Measurements from ENCODE around the gene NBPF12. TPM values are rescaled to one million over a fixed set of nuclear protein-coding genes. Genes with fewer than 3 reads are reported as not detected.
"Not testable (repeated sequence)": the region's sequence is repeated elsewhere in the genome, so short reads cannot be mapped to it uniquely, and the experiment has no call there.

Gene NBPF12
- total RNA-seq, 1 experiment from 2014 or later: 4.4 TPM

GRCh38 chr1:146986450-146986849 lies 48.3 kb downstream of the NBPF12 start:
- not testable (repeated sequence) for DNase-seq (ENCODE audit: low read depth)

- not testable (repeated sequence) for DNase-seq (ENCODE audit: low read depth)
Observed at GRCh38 chr1:146987502-146987901, 49.4 kb downstream of the NBPF12 start.

GRCh38 chr1:146989455-146989854 lies 51.3 kb downstream of the NBPF12 start:
- DNase-seq (ENCODE audit: low read depth): peak; percentile 0

- DNase-seq (ENCODE audit: low read depth): not testable (repeated sequence)
Observed at GRCh38 chr1:147008495-147008894, 70.4 kb downstream of the NBPF12 start.

- DNase-seq (ENCODE audit: low read depth): not testable (repeated sequence)
Observed at GRCh38 chr1:147026975-147027374, 88.9 kb downstream of the NBPF12 start.

- DNase-seq (ENCODE audit: low read depth): peak; percentile 23
Observed at GRCh38 chr1:147030066-147030653, 92.0 kb downstream of the NBPF12 start.

GRCh38 chr1:147039916-147040315 lies 101.8 kb downstream of the NBPF12 start:
- no peak for DNase-seq (ENCODE audit: low read depth)

GRCh38 chr1:147042891-147043290 lies 104.8 kb downstream of the NBPF12 start:
- not testable (repeated sequence) for DNase-seq (ENCODE audit: low read depth)

GRCh38 chr1:147044511-147044910 lies 106.4 kb downstream of the NBPF12 start:
- DNase-seq (ENCODE audit: low read depth): not testable (repeated sequence)

Other genes with a start within 250 kb of the NBPF12 start
- 6.7 and 18.2 TPM in 2 replicates for gene PRKAB2, start 234.1 kb downstream of the NBPF12 start, total RNA-seq (2014; rRNA removed; shearing (Covaris generic))

All from M059J (cell line).